Heart right ventricle (tissue), 16 donors: ENCODE data around the gene GNAL. TPM values are rescaled to one million over a fixed set of nuclear protein-coding genes. Genes with fewer than 3 reads are reported as not detected.

Source experiments
- ATAC-seq, 8 donors: fragments of 200-7000 bp; cut with Tn5 transposase; one replicate each; pipeline ENCODE4 v1.9.1; 2020; ENCODE audit warnings: mild to moderate bottlenecking in 8 of 8, moderate library complexity in 8 of 8, moderate number of reproducible peaks in 1 of 8
- DNase-seq, 2 donors: peaks; one replicate each; pipeline ENCODE4 v3.0.0-alpha.2; 2020
- H3K27ac ChIP-seq, 10 donors: fragments of 200-600 bp; sonication (generic) in 2 of 10; one replicate each; pipeline versions ENCODE4 v1.5.0 to v1.8.0; 2020 to 2022; ENCODE audit warnings: mild to moderate bottlenecking in 3 of 10
- H3K27me3 ChIP-seq, 7 donors: fragments of 200-600 bp; one replicate each; pipeline ENCODE4 v1.8.0; 2021 to 2022; ENCODE audit warnings: mild to moderate bottlenecking in 2 of 7
- H3K36me3 ChIP-seq, 9 donors: fragments of 200-600 bp; sonication (generic) in 1 of 9; one replicate each; pipeline versions ENCODE4 v1.5.0 to v1.8.0; 2020 to 2022; ENCODE audit warnings: mild to moderate bottlenecking in 2 of 9
- H3K4me1 ChIP-seq, 9 donors: fragments of 200-600 bp; sonication (generic) in 1 of 9; one replicate each; pipeline versions ENCODE4 v1.5.0 to v1.8.0; 2020 to 2022; ENCODE audit warnings: mild to moderate bottlenecking in 4 of 9
- H3K4me3 ChIP-seq, 10 donors: fragments of 200-600 bp; sonication (generic) in 2 of 10; one replicate each; pipeline versions ENCODE4 v1.5.0 to v1.8.0; 2020 to 2022; ENCODE audit warnings: mild to moderate bottlenecking in 7 of 10, moderate library complexity in 2 of 10
- H3K9me3 ChIP-seq, 11 donors: fragments of 200-600 bp in 10 of 11; sonication (generic) in 2 of 11; one replicate each; pipeline versions ENCODE4 v1.5.0 to v1.8.0; 2013 to 2022; ENCODE audit warnings: mild to moderate bottlenecking in 2 of 11, control low read depth in 1 of 11, moderate library complexity in 1 of 11
- WGBS, 2 donors: extraction: QIAGEN DNeasy Blood & Tissue Kit; methylation state at CpG; one replicate each; pipeline ENCODE4 v1.1.7; 2013; ENCODE audit warnings: inconsistent platforms in 1 of 2; 5-methylcytosine and 5-hydroxymethylcytosine counted together
- intact Hi-C, 10 donors: fragments of 100-400 bp; cut with DNase I; formaldehyde crosslinking; loops; one replicate each; pipeline versions ENCODE4 v1.11.1 to v1.14.2; 2022
- polyA plus RNA-seq, 2 donors: library from polyadenylated mRNA; stranded (reverse); fragments of 200-250 nt; gene quantifications; one replicate each; pipeline ENCODE4 v1.2.3, GENCODE V29; 2013
- total RNA-seq, 10 donors: library from RNA; stranded (reverse); fragmentation: NEBNext Ultra II Directional in 3 of 10; extraction: Animal tissue kit (Norgen Biotek cat#: 25700) in 3 of 10; gene quantifications; one replicate each; pipeline versions ENCODE4 v1.2.1 to v1.2.4, GENCODE V29; 2021 to 2023
- TF ChIP-seq, protein P1 (sequence below), 9 donors: fragments of 200-600 bp; sonication (generic) in 2 of 9; IDR thresholded peaks; one replicate each; pipeline versions ENCODE4 v1.5.0 to v1.8.0; 2021 to 2022; ENCODE audit warnings: antibody characterized with exemption in 9 of 9, mild to moderate bottlenecking in 5 of 9, moderate library complexity in 1 of 9
- donor health status: Arrhythmogenic right ventricular cardiomyopathy.
- donor health status: ischemic (EF 13 %, LVEDD 7.1; RV severe dilation, severe dysfunction).
- donor health status: healthy with polysubstance abuse.
- donor health status: DM: no; HTN: yes; CAD: no.
- donor health status: DM: no; HTN: no; CAD: no.
- donor health status: ischemic (EF 25% LVEDD 6.9; RV normal size, moderate dysfunction).
- donor health status: ischemic (EF 25% LVEDD 5.7; RV mildly dilated, moderate dysfunction).
- donor health status: healthy.
- donor health status: DM: yes; HTN: yes; CAD: no.
- donor health status: Ischemic cardiomyopathy.
- donor health status: ischemic (EF 35%, LVEDD 5.7; RV mildly dilated, moderate dysfunction).
- donor health status: nonischemic (EF 11% LVEDD 7.7; RV severe dilation, severe dysfunction).
- donor health status: DM: yes; HTN: yes; CAD: no.
- donor health status: PGD.
- donor health status: ischemic (EF 29% LVEDD 5.4; RV normal size, mild dysfunction).
- donor health status: nonischemic (EF 23%, LVEDD 6.1; RV moderate dilation, normal function).

GNAL gene
- total and polyA plus RNA-seq, 12 donors, result 0.42 to 6.9 (median 1.6) TPM

DNA sequence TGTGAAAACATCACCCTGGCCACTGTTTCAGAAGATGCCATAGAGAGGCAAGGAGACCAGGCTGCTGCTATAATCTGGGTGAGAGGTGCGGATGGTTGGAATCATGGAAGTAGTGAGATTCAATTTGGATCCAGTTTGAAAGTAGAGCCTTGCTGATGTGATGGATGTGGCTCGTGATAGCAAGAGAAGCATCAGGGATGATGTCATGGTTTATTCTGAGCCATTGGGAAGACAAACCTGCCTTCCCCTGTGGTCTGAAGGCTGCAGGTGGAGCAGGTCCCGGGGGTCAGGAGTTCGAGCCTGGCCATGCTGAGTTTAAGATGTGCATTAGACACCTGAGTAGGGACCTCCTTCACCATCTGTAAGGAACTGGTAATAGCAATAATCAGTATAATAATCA lies 112.5 kb downstream of the GNAL start:
- 78 to 83% methylated on average over 4 of the region's 4 CpGs for WGBS, 2 donors
- Histone ChIP-seq H3K4me3 (no peak overlapping the region), H3K4me1 (peaks cover 0 to 5% (median 0%) of the 10 kb centered on the region in 9 donors), H3K36me3 (no peaks in the 10 kb centered on the region), H3K9me3 (no peaks in the 10 kb centered on the region), H3K27me3 (no peaks in the 10 kb centered on the region), H3K27ac (no peak overlapping the region)
- TF ChIP-seq, protein P1, sequence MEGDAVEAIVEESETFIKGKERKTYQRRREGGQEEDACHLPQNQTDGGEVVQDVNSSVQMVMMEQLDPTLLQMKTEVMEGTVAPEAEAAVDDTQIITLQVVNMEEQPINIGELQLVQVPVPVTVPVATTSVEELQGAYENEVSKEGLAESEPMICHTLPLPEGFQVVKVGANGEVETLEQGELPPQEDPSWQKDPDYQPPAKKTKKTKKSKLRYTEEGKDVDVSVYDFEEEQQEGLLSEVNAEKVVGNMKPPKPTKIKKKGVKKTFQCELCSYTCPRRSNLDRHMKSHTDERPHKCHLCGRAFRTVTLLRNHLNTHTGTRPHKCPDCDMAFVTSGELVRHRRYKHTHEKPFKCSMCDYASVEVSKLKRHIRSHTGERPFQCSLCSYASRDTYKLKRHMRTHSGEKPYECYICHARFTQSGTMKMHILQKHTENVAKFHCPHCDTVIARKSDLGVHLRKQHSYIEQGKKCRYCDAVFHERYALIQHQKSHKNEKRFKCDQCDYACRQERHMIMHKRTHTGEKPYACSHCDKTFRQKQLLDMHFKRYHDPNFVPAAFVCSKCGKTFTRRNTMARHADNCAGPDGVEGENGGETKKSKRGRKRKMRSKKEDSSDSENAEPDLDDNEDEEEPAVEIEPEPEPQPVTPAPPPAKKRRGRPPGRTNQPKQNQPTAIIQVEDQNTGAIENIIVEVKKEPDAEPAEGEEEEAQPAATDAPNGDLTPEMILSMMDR (IDR thresholded peaks at IDR 0.05), result no peak
- ATAC-seq (no peak), DNase-seq (no peak)
- intact Hi-C loops, result loop anchor here in 1 of 10 donors (10.0 kb wide), 1 partner anchor 67 kb away; no protein-coding TSS in a partner anchor

GRCh38 chr18:11802158-11802557 lies 113.1 kb downstream of the GNAL start:
- H3K27me3 ChIP-seq, result no peaks in the 10 kb centered on the region
- peaks cover 0 to 5% (median 0%) of the 10 kb centered on the region in 9 donors for H3K4me1 ChIP-seq
- WGBS, 2 donors, result 88 to 95% methylated on average over 6 of the region's 6 CpGs
- no peak for ATAC-seq
- TF ChIP-seq, protein P1 (IDR thresholded peaks at IDR 0.05), result no peak
- no peaks in the 10 kb centered on the region for H3K36me3 ChIP-seq
- no peak overlapping the region for H3K4me3 ChIP-seq
- DNase-seq, result no peak
- intact Hi-C loops, result loop anchor here in 1 of 10 donors (10.0 kb wide), 1 partner anchor 67 kb away; no protein-coding TSS in a partner anchor
- no peaks in the 10 kb centered on the region for H3K9me3 ChIP-seq
- no peak overlapping the region for H3K27ac ChIP-seq

DNA sequence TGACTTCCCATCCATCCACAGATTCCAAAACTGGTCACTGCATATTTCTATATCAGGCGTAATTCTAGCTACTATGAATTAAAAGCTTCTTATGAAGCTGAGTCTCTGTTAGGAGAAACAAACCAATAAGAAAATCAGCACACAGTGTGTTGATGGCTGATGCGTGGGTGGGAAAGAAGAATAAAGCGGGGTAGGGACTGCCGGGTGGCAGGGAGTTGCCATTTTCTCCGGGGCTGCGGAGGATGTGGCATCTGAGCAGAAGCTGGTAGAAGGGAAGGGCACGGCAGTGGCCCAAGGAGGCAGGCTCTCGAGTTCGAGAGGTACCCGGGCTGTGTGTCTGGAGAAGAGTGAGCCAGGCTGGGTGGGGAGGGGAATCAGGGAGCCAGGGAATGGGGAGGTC lies 113.5 kb downstream of the GNAL start:
- DNase-seq (no peak), ATAC-seq (no peak)
- Histone ChIP-seq H3K36me3 (no peaks in the 10 kb centered on the region), H3K27ac (no peak overlapping the region), H3K27me3 (no peaks in the 10 kb centered on the region), H3K9me3 (no peaks in the 10 kb centered on the region), H3K4me1 (peaks cover 0 to 5% (median 0%) of the 10 kb centered on the region in 9 donors), H3K4me3 (no peak overlapping the region)
- intact Hi-C loops, result loop anchor here in 1 of 10 donors (10.0 kb wide), 1 partner anchor 68 kb away; no protein-coding TSS in a partner anchor
- WGBS, 2 donors, result 88 to 92% methylated on average over 10 of the region's 10 CpGs
- TF ChIP-seq, protein P1 (IDR thresholded peaks at IDR 0.05), result no peak

- TF ChIP-seq, protein P1 (IDR thresholded peaks at IDR 0.05), result no peak
- peaks cover 0 to 5% (median 0%) of the 10 kb centered on the region in 9 donors for H3K4me1 ChIP-seq
- 83 to 92% methylated on average over 7 of the region's 7 CpGs for WGBS, 2 donors
- DNase-seq, result no peak
- H3K9me3 ChIP-seq, result no peaks in the 10 kb centered on the region
- H3K4me3 ChIP-seq, result no peak overlapping the region
- H3K36me3 ChIP-seq, result no peaks in the 10 kb centered on the region
- no peaks in the 10 kb centered on the region for H3K27me3 ChIP-seq
- intact Hi-C loops, result loop anchor here in 2 of 10 donors (2.0 to 10.0 kb wide), 2 partner anchors 44 to 72 kb away; partner anchors contain the start of gene CHMP1B (in 1 of the 2)
- peak in 1 of 8 donors; percentile 46 for ATAC-seq
- no peak overlapping the region for H3K27ac ChIP-seq
These were observed 118.2 kb downstream of the GNAL start for GRCh38 chr18:11807233-11807632.
